22Rv1 (cell line): Measurements from ENCODE around the gene ATAT1.
A peak's percentile ranks its signal among the peaks of the same experiment; 100 is the strongest.

Experiments
- H3K27ac ChIP-seq: fragments of 450-650 bp; 2 replicates; pipeline ENCODE4 v1.5.1; 2017
- CTCF ChIP-seq: fragments of 450-650 bp; IDR thresholded peaks from 2 replicates; pipeline ENCODE4 v1.5.1; 2017; ENCODE audit warnings: mild to moderate bottlenecking
- ZFX ChIP-seq: fragments of 450-650 bp; IDR thresholded peaks from 2 replicates; pipeline ENCODE4 v1.6.1; 2017; ENCODE audit warnings: antibody characterized with exemption, borderline replicate concordance

ATAT1 gene

GRCh38 chr6:30610065-30610464, 16.6 kb upstream of the ATAT1 start:
- H3K27ac ChIP-seq = no peak overlapping the region; the same call in 1 of the 2 replicates

GRCh38 chr6:30611150-30611855, 15.4 kb upstream of the ATAT1 start:
- TF ChIP-seq CTCF (no peak), ZFX (no peak)
- peak overlapping the region; percentile 99; the same call in 1 of the 2 replicates for H3K27ac ChIP-seq

More at GRCh38 chr6:30610065-30610464, 16.6 kb upstream of the ATAT1 start:
- TF ChIP-seq CTCF (no peak), ZFX (no peak)

GRCh38 chr6:30611856-30612194, 14.8 kb upstream of the ATAT1 start:
- H3K27ac ChIP-seq = peak overlapping the region; percentile 99
- no peak for TF ChIP-seq CTCF

GRCh38 chr6:30612213-30612612, 14.5 kb upstream of the ATAT1 start:
- peak overlapping the region; percentile 99 for H3K27ac ChIP-seq
- TF ChIP-seq ZFX (no peak), CTCF (peak; percentile 61)

- peak overlapping the region; percentile 99 for H3K27ac ChIP-seq
- TF ChIP-seq ZFX = no peak
- no peak for TF ChIP-seq CTCF
These were observed 13.9 kb upstream of the ATAT1 start for GRCh38 chr6:30612687-30613248.

- H3K27ac ChIP-seq = peak overlapping the region; percentile 99
- no peak for TF ChIP-seq ZFX
- no peak for TF ChIP-seq CTCF
These were observed 13.2 kb upstream of the ATAT1 start for GRCh38 chr6:30613251-30614043.
